ENCODE data around the gene PGBD1. TPM values are rescaled to one million over a fixed set of nuclear protein-coding genes. Genes with fewer than 3 reads are reported as not detected.

The PGBD1 gene
- total and polyA plus RNA-seq, 10 donors: 1.6 to 7.8 (median 3.4) TPM

GRCh38 chr6:28336284-28337120, 55.1 kb downstream of the PGBD1 start:
- Histone ChIP-seq H3K27ac (peak overlapping the region; percentile 92 to 97 (median 95)), H3K9me3 (peaks cover 0 to 20% (median 14%) of the 10 kb centered on the region in 8 donors), H3K4me1 (peaks cover 15 to 28% (median 18%) of the 10 kb centered on the region in 6 donors), H3K27me3 (replicated peaks in 1 of 7) (no peaks in the 10 kb centered on the region), H3K36me3 (no peaks in the 10 kb centered on the region), H3K4me3 (peak overlapping the region; percentile 48 to 73 (median 61))
- DNase-seq: no peak
- intact Hi-C loops (cut with DNase I; ENCODE audit: low total_unique reads): no loop called here
- TF ChIP-seq POLR2AphosphoS5 (IDR thresholded peaks at IDR 0.05) (no peak), POLR2A (IDR thresholded peaks at IDR 0.05) (no peak), CTCF (IDR thresholded peaks at IDR 0.05 in 8 of 11, conservative IDR thresholded peaks at IDR 0.05 in 3 of 11) (no peak)
- 11 to 13% (median 12%) methylated on average over 24 of the region's 24 CpGs for WGBS, 5 donors

- Histone ChIP-seq H3K27me3 (replicated peaks in 1 of 7) (no peaks in the 10 kb centered on the region), H3K4me3 (peak overlapping the region in 2 of 8 donors; percentile 54 to 73), H3K27ac (peak overlapping the region in 7 of 8 donors; percentile 92 to 97 (median 95)), H3K36me3 (no peaks in the 10 kb centered on the region), H3K9me3 (peaks cover 0 to 22% (median 14%) of the 10 kb centered on the region in 8 donors), H3K4me1 (peaks cover 15 to 28% (median 18%) of the 10 kb centered on the region in 6 donors)
- DNase-seq: no peak
- TF ChIP-seq CTCF (IDR thresholded peaks at IDR 0.05 in 8 of 11, conservative IDR thresholded peaks at IDR 0.05 in 3 of 11) (no peak), POLR2A (IDR thresholded peaks at IDR 0.05) (no peak), POLR2AphosphoS5 (IDR thresholded peaks at IDR 0.05) (no peak)
- intact Hi-C loops (cut with DNase I; ENCODE audit: low total_unique reads): no loop called here
Measured at GRCh38 chr6:28337121-28337520, 55.7 kb downstream of the PGBD1 start.

GRCh38 chr6:28340310-28341095, 59.1 kb downstream of the PGBD1 start:
- whole genome bisulfite sequencing, 5 donors: 69 to 83% (median 71%) methylated on average over 1 of the region's 1 CpG
- no peak for TF ChIP-seq CTCF (IDR thresholded peaks at IDR 0.05 in 8 of 11, conservative IDR thresholded peaks at IDR 0.05 in 3 of 11)
- H3K27ac ChIP-seq: no peak overlapping the region
- H3K36me3 ChIP-seq: no peaks in the 10 kb centered on the region
- peaks cover 0 to 22% (median 14%) of the 10 kb centered on the region in 8 donors for H3K9me3 ChIP-seq
- no peaks in the 10 kb centered on the region for H3K27me3 ChIP-seq (replicated peaks in 1 of 7)
- intact Hi-C loops (cut with DNase I; ENCODE audit: low total_unique reads): no loop called here
- H3K4me1 ChIP-seq: peaks cover 8 to 14% (median 11%) of the 10 kb centered on the region in 6 donors
- no peak overlapping the region for H3K4me3 ChIP-seq
- DNase-seq: no peak
